Activated effector memory CD4-positive, alpha-beta T cell treated with Interleukin-2 at 50 U/mL for 16 hours (primary cell): ENCODE results near the gene TFAP2A.

Source experiments
- DNase-seq: peaks from one replicate; pipeline ENCODE4 v3.0.0-alpha.2; 2020

TFAP2A gene

DNA sequence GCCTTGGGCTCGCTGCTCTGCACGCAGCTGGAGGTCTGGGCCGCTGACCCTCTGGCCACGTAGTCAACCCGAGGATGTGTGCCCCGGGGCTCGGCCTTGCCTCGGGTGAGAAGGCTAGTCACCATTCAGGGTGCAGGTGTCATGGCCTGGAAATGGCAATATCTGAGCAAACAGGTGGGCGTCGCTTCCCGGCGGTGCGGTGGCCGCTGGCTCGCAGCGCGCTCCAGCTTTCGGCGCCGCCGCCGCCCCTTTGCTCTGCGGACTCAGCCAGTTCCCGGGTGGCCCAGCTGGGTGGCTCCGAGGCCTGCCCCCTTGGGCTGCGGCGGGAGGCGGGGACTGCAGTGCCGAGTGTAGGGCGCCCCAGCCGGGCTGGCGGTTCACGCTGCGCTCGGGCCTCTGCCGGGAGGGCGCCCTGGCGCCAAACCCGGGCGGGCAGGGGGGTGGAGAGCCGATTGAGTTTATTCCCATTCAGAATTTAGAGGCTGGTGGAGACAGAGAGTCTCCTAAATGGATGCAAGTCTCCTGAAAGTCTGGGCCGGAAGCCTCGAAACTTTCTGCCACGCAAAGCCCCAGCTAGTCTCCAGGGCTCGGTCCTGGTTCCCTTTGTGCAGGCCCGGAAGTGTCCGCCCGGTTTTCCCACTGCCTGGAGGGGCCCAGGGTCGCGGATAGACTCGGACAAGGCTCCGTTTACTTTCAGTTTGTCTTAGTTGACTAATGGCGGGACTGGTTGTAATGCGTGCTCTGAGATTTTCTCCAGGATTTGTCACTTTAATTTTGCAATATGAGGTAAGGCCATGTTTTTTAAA is 11.3 kb upstream of the TFAP2A start:
- DNase-seq = no peak

DNA sequence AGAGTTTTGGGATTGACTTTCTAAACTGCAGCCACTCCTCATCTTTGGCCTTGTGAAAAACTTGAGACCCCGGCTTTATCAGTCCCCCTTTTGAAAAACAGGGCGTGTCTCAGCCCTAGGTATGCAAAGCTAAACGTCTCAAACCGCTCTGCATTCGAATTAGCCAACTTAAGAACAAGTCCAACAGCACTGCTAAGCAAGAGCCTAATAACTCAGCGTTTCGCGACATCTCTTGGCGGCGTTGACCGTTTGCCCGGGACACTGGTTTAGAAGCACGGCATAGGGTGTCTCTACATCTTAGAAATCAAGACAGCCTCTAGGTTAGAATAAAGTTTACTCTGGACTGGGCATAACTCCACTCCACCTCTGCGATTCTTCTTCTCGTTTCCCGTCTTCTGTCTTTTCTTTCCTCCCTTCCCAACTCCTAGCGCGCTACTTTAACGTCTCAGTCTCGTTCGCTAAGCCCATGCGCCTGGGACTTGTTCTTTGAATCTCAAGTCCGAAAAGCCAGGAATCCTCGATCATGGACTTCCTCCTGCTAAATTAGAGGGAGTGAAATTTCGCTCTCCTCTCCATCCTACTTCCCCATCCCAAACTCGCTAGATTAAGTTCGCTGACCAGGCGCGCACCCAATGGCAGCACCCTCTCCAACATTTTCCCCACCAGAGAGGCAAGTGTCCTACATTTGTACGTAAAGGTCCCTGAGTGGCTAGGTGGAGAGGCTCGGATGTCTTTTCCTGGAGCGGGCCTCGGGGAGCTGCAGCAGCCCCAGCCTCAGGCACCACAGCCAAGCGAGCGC is 10.5 kb upstream of the TFAP2A start:
- no peak for DNase-seq

DNA sequence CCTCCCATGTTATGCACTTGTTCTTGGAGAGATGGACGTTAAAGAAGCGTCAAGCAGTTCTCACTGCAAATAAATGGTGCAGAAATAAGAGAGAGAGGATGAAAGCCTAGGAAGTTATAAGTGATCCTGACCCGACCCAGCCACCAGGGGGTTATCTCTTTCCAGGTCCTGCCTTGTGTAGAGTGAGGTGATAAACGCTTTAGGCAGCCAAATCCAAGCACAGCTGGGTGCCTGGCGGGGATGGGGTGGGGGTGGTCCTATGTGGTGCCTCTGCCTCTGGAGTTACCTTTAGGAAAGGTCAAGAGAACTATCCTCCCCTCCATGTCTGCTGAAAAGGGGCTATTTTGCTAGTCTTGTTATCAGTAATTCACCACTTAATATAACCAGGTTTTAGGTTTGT is 9.2 kb upstream of the TFAP2A start:
- DNase-seq = no peak

DNA sequence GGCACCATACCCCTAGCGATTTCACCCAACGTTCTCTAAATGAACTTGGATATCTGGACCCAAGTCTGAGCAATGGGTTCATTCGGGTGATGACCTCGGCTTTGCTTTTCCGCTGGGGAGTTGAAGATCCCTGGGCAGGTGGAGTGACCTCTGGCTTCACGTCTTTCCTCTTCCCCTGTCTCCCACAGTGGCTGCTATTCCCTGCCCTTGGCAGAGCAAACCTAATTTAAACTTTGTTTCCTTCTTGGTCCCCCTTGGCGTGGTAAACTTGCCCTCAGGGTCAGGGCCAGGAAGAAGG is 7.8 kb upstream of the TFAP2A start:
- no peak for DNase-seq

DNA sequence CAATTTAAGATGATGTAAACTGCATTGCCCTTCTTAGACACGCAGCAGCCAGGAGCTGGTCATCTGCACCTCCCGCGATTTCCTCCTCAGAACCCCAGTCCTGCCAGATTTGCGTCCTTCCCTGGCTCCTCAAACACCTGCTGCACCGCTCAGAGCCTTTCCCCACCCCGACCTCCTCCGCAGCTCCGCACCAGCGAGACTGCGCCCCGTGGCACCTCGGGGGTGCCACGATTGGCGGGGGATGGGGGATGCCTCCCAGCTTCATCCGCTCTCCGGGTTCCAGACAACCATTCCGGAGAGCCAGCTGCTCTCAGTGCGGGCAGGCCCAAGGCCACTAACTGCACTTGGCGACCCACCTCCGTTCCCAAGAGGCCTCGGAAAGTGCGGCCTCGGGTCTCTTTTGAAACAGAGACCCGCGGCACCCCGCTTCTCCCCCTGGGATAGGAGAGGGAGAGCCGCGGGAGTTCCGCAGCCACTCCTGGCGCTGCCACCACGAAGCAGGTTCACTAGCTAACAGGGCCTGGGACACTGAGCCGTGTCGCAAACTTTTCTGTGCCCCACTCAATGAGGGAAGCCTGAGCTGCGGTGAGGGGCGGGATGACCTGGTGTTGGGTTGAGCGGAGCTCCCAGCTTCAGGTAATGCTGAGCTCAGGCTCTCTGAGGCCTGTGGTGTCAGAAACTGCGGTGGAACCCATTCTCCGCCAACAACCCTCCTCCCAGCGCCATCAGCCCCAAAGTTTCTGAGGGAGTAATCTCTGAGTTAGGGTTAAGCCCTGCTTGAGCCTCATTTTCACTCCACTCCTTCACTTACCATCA is 7.3 kb upstream of the TFAP2A start:
- no peak for DNase-seq

DNA sequence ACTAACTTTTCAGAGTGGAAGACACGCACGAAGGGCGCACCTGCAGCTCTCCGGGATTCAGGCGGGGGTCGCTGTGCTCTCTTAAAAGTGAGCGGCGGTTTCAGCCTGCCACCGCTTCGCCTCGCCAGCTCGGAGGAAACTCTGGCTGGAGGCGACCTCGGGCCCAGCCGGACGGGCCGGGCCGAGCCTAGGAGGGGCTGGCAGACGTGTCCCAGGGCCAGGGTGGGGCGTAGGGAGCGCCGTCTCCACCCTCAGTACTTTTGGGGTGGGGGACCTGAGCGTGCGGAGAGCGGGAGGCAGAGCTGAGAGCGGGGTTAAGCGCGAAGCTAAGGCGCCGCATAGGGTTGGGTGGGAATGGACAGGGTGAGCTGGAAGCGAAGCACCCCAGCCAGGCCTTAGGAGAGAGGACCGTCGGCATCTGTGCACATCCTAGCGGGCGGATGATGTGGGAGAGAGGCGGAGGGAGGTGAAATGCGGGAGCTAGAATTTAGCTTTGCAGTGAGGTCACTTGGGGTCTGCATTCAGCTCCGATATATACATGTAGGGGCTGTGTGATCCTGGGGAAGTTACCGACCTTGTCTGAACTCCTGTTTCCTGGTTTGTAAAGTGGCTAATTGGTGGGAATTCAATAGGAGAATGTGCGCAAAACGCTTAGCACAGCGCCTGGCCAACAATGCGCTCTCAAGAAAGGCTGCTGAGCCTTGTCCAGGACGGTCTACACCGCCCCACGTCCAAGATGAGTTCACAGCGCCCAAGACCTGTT is 6.5 kb upstream of the TFAP2A start:
- no peak for DNase-seq

DNA sequence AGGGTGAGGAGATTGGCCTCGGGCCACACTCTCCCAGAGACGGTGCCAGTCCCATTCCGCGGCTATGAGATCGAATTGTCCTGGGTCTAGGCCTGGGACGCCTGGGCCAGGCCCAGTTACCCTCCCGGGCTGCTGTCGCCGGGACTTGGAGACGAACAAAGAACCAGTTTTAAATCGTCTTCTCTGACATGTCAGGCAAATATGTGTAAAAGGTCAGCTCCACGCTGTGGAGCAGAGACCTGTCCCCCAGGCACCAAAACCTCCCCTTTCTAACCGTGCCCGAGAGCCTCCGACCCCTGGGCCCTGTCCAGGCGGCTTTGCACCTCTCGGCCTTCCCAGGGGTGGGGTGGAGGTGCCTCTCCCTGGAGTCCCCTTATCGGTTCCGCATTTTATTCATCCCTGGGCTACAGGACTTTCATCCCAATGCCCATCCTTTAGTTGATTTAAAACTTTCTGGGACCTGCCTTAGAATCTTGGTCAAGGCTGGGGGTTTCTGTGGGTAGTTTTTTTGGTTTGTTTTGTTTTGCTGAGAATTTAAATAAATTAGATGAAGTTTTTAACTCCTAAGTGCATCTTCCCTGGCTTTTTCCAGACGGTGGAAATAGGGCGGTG is 5.8 kb upstream of the TFAP2A start:
- no peak for DNase-seq

DNA sequence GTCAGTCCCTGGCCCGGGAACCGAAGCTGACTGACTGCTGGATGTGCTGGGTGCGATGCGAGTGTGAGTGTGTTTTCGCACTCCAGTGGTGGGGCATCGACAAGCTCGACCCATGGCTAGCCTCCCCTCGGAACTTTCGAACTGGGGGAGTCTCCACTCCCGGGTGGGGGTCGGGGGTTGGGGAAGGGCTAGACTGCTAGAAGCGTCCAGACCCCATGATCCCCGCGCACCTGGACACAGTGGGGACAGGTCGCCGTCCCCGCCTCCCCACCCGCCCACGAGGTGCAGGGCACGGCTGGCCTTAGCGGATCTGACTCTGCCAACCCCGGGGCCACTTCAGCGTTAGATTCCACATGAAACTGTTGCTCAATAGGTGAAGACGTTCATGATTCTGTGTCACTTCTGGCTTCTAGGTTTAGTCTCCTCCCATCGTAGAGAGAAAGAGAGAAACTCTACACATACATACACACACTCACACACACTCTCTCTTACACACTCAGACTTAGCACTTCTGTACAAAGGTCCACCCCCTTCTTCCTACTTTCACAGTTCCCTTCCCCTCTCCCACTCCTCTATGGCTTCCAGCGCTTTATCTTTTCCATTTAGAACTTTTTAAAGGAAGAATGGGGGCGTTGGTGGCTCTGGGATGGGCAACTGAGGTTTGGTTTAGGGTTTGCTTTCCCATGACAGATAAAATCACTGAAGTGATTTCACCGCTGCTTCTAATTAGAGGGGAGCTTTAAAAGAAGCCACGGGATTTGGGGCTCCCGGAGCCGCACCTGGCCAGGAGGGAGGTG is 5.1 kb upstream of the TFAP2A start:
- no peak for DNase-seq

DNA sequence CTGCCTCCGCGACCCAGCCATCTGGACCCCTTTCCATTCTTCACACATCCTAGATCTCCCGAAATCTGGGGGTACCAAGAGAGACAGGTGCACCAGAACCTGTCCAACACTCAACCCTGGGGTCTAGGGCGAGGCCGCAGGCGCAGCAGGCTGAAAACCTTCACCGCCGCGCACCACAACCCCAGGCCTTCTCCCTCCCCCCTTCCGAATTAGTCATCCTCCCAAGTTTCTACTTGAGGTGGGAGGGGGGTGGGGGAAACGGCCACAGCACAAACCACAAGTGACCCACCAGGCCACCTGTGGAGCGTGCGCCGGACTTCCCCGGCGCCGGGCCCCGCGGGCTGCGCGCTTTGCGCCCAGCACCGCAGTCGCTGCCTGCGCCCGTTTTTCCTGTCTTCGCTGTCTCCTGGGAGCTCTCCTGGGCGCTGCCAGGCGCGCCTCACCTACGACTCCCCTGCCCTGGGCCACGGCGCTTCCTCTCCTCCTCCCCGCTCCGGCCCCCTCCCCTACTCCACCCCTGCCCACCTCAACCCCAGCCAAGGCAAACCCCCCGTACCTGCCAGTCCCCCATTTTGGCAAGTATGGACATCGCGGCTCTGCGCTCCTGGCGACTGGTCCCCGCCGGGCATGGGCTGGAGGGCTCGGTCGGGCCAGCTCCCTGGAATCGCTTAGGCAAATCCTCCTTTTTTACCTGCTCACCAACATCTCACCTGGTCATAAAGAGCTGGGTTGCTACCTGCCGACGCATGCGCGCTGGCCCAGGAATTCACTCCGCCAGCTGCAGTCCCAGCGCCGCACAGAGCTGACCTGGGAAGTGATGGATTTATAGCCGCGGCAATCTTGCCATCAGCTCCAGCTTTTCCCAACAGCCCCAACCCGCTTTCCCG is 4.2 kb upstream of the TFAP2A start:
- no peak for DNase-seq

DNA sequence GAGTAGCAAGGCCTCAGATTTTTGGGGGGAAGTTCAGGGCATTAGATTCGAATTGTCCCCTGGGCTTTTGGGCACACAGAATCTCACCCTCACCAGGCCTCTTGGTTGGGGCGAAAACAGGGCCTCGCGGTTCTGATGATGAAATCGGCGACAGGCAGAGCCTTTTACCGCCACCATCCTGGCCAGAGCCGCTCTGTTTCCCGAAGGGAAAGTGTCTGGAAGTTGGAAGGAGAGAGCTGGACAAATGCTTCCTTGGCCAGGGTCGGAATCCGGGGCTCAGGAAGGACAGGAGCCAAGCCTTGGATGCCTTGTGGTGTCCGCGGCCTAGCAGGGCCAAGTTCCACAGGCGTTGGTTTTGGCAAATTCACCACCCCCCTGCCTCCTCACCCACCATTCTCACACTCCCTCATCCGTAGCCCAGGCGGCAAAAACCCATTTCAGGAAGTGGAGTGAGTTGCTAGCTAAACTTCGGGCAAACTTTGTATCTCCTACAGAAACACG is 3.5 kb upstream of the TFAP2A start:
- DNase-seq = no peak

DNA sequence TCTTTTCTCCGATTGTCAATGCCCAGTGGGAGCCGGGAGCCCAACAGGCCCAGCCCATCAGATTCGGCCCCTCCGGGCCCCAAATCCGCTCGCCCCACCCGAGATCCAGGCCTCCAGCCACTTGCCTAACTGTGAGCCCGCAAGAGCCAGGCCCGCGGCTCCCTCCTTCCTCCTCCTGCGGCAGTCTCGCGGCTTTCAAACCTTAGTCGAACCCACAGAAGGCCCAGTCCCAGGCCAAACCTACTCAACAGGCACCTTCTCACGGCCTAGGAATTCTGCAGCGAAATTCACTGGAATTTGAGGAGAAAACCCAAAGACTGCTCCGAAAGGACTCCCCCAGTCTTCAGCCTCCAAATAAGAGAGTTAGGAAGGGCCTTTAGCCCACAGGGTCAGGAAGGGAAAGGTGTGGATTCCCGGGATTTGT is 2.8 kb upstream of the TFAP2A start:
- DNase-seq = no peak

DNA sequence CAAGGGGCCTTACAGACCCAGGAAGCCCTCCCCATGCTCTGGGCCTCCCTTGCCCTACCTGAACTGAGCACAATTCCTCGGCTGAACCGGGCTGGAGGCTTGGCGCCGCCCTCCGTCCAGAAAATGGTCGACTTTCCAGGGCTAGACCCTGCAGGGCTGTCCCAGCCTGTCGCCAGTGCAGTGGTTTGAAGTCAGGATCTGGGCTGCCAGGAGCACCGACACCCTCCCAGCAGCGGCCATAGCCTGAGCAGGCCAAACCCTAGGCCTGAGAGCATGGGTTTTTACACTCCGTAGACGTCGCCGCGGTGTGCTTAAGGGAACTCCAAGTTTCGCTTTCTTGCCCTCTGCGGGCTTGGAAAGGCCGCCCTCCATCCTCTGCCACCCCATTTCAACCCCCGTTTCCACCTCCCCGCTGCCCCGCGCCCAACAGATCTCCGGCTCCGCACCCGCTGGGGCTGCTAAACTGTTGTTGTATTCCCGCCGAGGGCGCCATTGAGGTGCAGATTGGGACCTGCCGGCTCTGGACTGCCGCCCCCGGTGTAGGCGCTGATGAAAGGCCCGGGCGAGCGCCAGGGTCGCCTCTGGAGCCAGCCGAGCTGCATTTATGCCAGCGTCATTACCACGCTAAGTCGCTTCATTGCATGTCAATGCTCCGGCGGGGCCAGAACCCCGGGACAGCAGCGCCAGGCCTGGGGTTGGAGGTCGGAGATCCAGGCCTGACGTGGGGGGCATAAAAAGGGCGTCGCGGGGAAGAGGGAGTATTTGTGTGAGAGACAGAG is 2.2 kb upstream of the TFAP2A start:
- DNase-seq = no peak

DNA sequence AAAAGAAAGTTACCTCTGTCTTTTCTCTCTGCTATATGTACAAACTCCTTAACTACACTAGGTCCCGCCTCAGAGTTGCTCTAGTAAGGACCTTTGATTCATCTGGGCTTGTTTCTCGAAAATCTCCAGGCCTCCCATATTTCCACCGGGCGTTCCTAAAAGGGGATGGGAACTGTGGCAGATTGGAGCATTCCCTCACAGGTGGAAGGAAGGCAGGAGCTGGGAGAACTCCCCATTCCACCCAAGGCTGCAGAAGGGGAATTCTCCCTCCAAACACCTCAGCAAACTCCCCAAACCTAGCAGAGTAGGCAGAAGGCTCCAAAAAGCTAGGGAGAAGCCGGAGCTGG is 1.6 kb upstream of the TFAP2A start:
- DNase-seq = no peak

DNA sequence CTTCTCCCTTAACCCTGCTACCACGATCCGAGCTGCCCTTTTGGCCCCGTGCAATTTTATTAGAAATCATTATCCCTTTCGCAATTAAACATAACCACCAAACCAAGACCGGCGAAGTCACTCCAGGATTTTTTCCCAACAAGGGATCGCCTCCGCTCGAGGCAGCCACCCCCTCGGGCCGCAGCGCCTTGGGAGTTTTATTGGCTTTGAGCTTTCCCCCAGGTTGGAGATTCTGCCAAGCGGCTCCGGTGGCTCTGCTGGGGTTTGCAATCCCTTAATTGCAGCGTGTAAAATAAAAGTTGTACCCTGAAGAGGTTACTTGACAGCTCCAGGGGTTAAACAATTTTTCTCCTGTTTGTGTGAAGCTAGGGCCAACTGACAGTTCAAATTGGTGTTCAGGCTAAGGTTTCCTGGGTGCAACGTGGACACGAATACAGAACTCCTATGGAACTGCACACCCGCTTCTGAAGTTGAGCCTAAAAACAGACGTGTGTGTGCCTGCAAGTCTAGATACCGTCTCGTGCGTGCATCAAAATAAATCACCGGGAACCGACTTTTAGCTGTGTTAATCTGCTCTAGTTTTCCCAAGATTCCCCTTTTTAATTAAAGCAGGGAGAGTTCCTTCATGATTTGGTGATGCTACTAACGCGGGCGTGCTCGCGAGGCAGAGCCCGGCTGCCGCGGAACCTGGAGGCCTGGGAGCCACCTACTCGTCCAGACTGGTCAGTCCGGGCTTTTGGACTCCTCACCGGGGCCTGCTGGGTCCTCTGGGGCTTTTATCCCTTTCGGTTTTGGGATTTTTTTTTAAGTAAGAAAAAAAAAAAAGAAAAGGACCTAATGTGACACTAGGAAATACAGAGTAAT is 975 bp upstream of the TFAP2A start:
- DNase-seq = no peak

DNA sequence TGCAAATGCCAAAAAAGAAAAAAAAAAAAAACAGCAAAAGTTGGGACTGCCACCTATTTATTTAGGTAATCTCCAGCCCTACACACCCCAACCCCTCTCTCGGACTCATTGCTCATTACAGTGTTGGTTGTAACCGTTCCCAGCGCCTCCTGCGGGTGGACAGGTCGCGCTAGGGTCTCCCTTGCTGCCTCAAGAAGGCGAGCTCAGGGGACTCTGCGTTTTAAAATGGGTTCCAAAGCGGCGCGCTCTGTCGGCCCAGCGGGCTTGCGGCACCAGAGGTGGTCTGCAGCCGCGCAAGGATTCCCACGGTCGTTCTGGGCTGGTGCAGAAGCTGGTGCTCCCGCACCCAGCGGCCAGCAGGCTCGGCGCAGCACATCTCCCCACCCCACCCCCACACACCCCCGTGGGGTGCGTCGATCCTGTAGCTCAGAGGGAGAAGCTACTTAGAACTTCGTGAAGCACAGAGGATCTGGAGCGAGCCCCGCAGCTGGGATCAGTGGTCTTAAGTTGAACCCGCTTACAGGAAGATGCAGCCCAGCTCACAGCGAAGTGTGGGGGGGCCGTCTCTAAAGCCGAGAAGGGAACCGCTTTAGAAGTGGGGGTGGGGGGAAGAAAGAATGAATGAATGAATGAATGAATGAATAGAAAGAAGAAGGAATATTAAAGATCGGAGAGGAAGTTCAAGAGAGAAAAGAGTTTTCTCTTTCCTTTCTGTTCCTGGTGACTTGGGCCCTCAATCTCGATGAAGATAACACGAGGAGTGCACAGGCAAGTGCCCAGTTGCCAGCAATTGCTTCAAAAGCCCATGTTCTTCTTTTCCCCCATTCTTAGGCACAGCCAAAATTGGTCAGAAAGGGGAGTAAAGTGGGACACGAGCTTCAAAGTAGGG is 780 bp downstream of the TFAP2A start:
- no peak for DNase-seq

DNA sequence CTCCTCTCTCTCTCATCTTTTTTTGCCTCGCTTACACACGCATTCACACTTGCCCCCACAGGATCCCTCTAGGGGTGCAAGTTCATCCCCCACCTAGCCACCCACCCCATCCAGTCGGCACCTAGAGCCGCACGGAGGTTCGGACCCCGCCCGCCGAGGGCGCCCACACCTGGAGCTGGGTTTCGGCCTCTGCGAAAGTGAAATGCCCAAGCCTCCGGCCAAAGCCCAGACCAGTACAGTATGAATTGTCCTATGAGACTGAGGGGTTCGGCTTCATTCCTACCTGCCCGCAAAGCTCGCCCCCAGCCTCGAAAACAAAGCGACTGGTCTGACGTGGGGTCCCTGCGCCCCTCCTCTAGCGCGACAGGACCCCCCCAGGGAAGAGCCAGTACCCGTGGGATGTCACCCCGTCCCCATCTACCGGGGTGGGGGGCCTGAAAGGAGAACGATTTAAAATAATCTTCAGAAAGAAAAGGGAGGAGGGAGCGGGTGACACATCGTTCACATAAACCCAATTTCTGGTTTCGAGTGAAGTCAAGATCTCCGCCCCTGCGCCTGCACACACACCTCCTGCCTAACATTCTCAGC is 1.5 kb downstream of the TFAP2A start:
- no peak for DNase-seq
